ENCODE data around the gene ITGA2B.

- TF ChIP-seq CTCF (conservative IDR thresholded peaks at IDR 0.05; ENCODE audit: low read depth in 2 of 2) (no peak), POLR2AphosphoS5 (IDR thresholded peaks at IDR 0.05; ENCODE audit: low read depth) (no peak), EZH2phosphoT487 (IDR thresholded peaks at IDR 0.05; ENCODE audit: unreplicated experiment) (no peak), CREB1 (CRISPR knock-in tag; IDR thresholded peaks at IDR 0.05; ENCODE audit: low read depth) (no peak), EZH2 (IDR thresholded peaks at IDR 0.05; ENCODE audit: low read depth, unreplicated experiment) (no peak), ZNF114 (CRISPR knock-in tag; IDR thresholded peaks at IDR 0.05) (no peak), STAT1 (IDR thresholded peaks at IDR 0.05; ENCODE audit: unreplicated experiment) (no peak), ETS1 (IDR thresholded peaks at IDR 0.05) (no peak), JUNB (IDR thresholded peaks at IDR 0.05; ENCODE audit: unreplicated experiment) (no peak), ZNF331 (CRISPR knock-in tag; IDR thresholded peaks at IDR 0.05; ENCODE audit: low read depth) (no peak)
- TF ChIP-seq, protein P1, sequence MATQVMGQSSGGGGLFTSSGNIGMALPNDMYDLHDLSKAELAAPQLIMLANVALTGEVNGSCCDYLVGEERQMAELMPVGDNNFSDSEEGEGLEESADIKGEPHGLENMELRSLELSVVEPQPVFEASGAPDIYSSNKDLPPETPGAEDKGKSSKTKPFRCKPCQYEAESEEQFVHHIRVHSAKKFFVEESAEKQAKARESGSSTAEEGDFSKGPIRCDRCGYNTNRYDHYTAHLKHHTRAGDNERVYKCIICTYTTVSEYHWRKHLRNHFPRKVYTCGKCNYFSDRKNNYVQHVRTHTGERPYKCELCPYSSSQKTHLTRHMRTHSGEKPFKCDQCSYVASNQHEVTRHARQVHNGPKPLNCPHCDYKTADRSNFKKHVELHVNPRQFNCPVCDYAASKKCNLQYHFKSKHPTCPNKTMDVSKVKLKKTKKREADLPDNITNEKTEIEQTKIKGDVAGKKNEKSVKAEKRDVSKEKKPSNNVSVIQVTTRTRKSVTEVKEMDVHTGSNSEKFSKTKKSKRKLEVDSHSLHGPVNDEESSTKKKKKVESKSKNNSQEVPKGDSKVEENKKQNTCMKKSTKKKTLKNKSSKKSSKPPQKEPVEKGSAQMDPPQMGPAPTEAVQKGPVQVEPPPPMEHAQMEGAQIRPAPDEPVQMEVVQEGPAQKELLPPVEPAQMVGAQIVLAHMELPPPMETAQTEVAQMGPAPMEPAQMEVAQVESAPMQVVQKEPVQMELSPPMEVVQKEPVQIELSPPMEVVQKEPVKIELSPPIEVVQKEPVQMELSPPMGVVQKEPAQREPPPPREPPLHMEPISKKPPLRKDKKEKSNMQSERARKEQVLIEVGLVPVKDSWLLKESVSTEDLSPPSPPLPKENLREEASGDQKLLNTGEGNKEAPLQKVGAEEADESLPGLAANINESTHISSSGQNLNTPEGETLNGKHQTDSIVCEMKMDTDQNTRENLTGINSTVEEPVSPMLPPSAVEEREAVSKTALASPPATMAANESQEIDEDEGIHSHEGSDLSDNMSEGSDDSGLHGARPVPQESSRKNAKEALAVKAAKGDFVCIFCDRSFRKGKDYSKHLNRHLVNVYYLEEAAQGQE (IDR thresholded peaks at IDR 0.05; ENCODE audit: unreplicated experiment): no peak
Measured at GRCh38 chr17:44343510-44344209, 45.8 kb downstream of the ITGA2B start.
